DMS114 treated with DMSO at 0.1 percent for 48 hours (cell line): ENCODE data around the gene STK25.
"Not testable (repeated sequence)": the region's sequence is repeated elsewhere in the genome, so short reads cannot be mapped to it uniquely, and the experiment has no call there.

Experiments
- DNase-seq: peaks from one replicate; lab custom pipeline; 2025; ENCODE audit not compliant: unreplicated experiment; lab: John Stamatoyannopoulos, UW

The STK25 gene

DNA sequence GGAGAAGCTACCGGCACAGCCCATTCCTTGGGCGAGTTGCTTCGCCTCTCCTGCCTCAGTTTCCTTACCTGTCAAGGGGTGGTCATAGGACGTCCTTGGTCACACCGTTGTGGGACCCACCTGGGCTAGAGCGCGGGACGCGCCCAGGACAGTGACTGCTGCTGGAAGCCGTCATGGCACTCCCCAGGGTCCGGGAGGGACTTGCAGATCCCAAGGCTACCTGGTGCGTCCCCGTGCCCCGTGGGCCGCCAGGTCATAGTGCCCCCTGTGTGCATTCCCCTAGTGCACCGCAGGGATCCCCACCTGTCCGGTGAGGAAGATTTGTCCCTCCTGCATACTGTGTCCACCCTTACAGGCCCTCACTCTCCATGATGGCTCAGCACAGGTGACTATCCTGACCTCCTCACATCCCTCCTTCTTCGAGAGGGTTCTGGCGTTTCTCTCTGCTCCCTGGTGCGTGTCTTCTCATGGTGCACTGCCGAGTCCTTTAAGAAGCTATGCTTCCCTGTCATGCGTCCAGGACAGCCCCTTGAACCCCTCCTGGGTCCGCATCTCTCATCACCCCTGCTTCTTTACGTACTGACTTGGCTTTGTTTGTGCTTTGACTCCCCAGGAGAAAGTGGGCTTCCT is 886 bp upstream of the STK25 start:
- DNase-seq = no peak

DNA sequence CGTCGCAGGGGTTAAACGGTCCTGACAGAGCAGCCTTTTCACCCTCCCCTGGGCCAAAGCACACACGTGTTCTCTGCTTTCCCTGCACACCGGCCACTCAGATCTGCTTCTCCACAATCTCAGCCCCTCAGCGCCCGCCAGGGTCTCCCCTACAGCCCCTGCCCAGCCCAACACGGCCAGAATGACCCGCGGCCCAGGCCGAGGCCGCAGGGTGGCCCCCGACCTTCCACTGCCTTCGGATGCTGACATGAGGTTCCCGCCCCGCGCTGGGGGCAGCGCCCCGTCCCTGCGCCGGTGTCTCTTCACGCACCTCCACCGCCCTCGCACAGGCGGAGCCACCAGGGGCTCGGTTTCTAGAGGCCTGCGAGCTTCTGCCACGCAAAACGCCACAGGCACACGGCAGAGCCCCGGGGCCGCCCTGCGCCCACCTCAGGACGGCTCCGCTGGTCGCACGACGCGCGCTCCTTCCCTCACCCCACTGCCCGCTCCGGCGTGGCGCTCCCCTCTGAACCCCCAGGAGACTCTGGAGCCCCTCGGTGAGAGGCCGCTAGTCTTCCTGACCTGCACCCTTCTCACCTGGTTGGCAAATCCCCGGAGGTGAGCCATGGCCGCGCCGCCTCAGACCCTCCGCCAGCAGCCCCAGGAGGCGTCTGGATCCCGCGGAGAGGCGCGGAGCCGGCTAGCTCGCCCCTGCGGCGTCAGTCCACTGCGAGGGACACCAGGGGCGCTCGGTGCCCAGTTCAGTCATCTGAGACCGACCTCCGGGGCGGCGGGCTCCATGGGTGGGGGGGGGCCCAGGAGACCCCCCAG is 749 bp downstream of the STK25 start:
- DNase-seq = peak; percentile 13

GRCh38 chr2:241506793-241507429 is 1.5 kb downstream of the STK25 start:
- DNase-seq = no peak

- not testable (repeated sequence) for DNase-seq
Measured at GRCh38 chr2:241506317-241506716, 2.1 kb downstream of the STK25 start.

DNA sequence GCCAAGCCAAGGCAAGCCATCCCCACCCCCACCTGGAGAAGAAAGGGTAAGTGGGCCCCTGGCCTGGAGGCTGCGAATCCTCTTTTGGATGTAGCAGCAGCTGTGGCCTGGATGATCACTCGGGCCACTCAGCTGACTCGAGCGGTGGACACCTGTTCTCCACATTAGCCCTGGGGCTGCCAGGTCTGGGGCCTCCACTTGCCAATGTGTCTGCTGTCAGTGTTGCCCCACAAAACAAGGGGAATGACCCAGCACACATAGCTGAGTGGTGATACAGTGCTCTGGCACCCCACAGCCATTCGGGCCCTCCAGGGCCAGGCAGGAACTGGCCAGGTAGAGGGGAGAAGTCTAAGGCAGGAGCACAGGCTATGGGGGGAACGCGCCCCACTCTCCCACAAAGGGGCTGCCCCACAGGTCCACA is 2.6 kb downstream of the STK25 start:
- DNase-seq = no peak

DNA sequence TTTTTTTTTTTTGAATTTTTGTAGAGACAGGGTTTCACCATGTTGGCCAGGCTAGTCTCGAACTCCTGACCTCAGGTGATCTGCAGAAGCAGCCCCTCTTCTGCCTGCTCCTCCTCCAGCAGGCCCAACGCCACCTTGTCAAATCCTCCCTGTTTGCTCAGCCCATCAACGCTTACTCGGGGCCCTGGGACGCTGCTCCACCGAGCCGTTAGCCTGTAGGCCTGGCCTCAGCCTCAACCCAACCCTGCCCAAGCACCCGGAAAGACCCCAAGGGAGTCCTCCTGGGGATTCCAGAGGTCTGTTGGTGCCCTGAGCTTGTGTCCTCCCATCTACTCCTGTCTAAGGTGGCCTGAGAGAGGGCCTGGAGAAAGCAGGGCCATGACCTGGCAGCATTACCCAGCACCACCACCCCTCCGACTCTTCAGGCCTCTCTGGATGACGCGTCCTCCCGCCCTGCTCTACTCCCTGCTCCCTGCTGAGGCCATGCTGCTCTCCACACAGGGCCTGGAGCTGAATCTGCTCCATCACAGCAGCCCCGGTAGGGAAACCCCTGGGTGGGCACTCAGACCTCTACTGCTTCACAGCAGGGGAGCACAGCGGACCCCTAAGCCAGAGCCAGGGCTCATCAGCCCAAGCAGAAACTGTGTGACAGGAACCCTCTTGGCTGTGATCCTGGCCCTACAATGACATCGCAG is 3.2 kb downstream of the STK25 start:
- no peak for DNase-seq

GRCh38 chr2:241503776-241504392 is 4.5 kb downstream of the STK25 start:
- DNase-seq = no peak

DNA sequence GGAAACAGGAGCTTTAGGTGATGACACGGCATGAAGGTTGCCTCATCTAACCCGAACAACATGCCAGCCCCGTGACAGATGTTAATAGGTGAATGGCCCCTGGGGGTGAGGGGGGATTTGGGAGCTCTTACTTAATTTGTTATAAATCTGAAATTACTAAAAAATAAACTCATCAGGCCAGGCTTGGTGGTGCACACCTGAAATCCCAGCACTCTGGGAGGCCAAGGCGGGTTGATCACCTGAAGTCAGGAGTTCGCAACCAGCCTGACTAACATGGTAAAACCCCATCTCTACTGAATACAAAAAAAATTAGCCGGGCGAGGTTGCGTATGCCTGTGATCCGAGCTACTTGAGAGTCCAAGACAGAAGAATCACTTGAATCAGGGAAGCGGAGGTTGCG is 6.1 kb downstream of the STK25 start:
- DNase-seq = no peak

GRCh38 chr2:241501551-241501950 is 6.8 kb downstream of the STK25 start:
- DNase-seq = no peak

DNA sequence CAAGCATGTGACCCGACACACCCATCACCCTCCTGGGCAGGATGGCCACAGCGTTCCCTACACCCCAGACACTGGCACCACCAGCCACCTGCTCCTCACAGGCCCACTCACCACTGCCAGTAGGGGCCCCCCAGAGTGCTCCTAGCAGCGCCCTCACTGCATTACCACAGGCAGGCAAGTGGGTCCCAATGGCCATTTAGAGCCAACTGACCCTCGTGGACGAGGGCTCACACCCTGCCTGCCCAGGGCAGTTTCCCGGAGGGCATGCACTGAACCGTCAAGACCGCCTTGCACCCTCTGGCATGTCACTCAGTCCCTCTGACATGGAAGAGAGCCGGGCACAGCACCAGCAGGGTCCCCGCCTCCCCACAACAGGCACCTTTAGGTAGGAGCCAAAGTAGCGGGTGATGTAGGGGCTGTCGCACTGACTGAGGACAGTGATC is 7.3 kb downstream of the STK25 start:
- no peak for DNase-seq

DNA sequence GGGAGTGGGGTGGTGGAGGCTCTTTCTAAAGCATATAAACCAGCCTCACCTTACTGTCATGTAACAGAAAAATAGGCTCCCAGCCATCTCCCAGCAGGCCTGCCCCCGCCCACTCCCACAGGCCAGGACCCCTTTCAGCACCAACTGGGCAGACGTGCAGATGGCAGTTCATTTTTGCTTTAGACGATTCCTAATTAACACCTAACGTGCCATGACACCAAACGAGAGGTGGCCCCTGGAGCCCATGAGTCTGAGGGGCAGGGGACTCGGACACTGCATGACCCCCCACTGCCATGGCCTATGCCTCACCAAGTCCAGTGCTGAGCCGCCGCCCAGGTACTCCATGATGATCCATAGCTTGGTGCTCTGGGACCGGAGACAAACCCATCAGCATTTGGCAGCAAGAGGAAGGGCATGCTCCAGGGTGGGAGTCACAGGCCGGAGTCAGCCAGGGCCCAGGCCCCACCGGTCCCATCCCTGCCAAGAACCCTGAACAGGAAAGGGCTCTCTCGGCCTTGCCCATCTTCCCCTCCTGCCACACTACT is 7.9 kb downstream of the STK25 start:
- DNase-seq = no peak

GRCh38 chr2:241500016-241500415 is 8.4 kb downstream of the STK25 start:
- DNase-seq = no peak

- no peak for DNase-seq
Measured at GRCh38 chr2:241499146-241499965, 9.0 kb downstream of the STK25 start.

GRCh38 chr2:241498115-241499070 is 10.0 kb downstream of the STK25 start:
- no peak for DNase-seq

- no peak for DNase-seq
Measured at GRCh38 chr2:241496904-241497877, 11.2 kb downstream of the STK25 start.

DNA sequence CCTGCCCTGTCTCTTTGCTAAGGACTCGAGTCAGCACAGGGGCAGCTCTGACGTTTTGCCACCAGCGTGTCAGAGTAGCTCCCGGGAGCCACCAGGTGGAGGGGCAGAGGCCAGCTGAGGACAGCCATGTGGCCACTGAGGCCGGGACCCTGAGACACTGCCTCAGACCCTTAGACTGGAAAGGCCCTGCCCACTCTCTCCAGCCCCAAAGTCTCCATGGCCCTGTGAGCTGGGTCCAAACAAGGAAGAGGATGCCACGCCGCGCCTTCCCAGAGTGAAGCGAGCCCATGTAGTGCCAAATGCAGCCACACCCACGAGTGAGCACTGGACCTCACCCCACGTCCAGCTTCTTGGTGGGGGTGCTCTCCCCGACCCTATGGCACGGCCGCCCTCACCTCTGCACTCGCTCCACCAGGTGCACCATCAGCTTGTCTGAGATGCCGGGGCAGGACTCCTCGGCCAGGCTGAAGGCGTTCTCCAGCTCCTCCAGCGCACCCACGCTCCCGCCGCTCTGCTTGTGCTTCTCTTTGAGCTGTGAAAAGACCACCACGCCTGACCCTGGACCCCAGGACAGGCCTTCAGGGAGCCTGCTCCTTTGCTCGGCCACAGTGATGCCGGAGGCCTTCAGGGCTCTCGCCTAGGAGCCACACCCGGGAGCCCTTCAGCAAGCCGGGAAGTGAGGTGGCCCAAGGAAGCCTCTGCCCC is 12.2 kb downstream of the STK25 start:
- DNase-seq = no peak
